Measurements from ENCODE around the gene EFHB.
A peak's percentile ranks its signal among the peaks of the same experiment; 100 is the strongest.
"Not testable (repeated sequence)": the region's sequence is repeated elsewhere in the genome, so short reads cannot be mapped to it uniquely, and the experiment has no call there.

The EFHB gene

DNA sequence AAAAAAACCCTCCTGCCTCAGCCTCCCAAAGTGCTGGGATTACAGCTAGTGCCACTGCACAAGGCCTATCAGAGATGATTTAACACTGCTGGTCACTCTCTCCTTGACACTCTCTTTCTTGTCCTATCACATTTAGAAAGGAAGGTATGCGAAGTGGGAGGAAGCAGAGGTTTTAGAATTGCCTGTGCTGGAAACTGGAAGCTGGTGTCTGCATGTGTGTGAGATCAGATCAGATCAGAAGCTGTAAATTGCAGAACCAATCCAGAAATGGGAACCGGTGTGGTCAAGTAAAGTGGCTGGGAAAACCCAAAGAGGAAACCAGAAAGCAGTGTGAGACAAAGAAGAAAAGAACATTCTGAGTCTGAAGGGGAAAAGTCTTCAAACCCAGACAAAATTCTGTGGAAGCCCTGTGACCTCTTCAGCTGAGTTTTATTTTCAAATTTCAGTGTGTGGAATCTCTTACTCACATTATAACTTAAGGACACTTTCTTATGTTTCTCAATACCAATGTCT is 2.8 kb downstream of the EFHB start:
- DNase-seq (ENCODE audit: low spot score), result no peak
- FAIRE-seq, result no peak

DNA sequence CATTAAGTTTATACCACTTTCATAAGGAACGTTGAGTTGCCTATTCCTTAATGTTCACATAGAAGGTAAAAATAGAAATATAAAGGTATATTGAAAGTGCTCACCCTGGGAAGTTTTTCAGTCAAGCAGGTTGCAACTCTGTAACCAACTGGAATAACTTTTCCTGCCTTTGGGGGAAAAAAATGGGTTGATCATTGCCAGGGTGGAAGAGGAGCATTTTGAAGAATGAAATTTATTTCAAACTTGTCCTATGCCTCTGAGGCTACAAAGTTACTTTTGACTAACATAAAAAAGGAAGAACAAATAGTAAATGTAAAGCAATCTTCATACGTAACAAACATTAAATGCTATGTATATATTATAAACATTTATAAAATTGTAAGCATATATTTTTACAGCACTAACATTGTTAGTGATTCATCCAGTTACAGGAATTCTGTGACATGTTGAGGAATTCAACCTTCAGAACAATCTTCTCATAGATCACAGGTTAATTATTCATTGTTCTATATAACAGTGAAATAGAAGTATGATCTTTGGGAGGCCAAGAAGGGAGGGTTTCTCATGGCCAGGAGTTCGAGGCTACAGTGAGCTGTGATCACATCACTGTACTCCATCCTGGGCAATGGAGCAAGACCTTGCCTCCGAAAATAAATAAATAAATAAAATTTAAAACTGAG is 13.5 kb downstream of the EFHB start:
- no peak for FAIRE-seq

DNA sequence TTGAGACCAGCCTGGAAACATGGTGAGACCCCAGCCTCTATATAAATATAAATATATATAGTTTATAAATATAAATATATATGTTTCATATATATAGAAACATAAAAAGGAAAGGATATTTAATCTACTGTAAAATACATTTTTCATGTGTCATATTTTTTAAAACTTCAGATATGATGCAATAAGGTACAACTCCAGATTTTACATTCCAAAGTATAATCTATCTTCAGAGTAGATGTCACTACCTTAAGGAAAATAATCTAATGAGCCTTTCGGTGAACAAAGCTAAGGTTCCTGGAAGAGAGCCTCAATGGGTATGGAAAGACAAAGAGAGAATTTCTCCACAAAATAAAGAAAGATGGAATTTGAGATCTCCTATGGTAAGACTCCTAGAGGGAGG is 16.9 kb downstream of the EFHB start:
- no peak for DNase-seq (ENCODE audit: low spot score)

More for the DNA sequence above, 13.5 kb downstream of the EFHB start:
- DNase-seq (ENCODE audit: low spot score), result no peak

DNA sequence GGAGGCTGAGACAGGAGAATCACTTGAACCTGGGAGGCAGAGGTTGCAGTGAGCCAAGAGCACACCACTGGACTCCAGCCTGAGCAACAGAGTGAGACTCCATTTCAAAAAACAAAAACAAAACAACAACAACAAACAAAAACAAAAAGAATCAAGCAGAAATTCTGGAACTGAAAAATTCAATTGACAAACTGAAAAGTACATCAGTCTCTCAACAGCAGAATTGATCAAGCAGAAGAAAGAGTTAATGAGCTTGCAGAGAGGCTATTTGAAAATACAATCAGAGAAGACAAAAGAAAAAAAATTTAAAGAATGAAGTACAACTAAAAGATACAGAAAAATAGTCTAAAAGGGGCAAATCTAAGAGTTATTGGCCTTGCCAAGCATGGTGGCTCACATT is 22.6 kb downstream of the EFHB start:
- DNase-seq (ENCODE audit: low spot score) (no peak), FAIRE-seq (no peak)

More for the DNA sequence above, 16.9 kb downstream of the EFHB start:
- FAIRE-seq, result no peak

DNA sequence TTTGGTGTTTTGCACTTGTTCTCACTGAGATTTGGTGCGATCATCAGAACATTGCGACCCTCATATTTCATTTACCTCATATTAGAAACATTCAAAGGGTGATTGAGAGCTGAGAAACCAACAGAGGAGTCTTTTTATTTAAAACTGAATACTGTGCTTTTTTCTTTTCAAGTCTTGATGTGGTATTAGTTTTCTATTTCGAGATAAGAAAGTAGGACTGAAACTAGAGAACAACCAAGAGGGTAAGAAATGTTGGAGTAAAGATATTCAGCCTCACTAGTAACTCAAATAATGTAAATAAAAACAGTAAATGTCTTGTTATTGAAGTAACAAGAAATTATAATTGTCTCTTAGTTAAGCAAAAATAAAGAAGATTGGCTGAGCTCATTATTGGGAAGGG is 26.5 kb downstream of the EFHB start:
- no peak for FAIRE-seq

DNA sequence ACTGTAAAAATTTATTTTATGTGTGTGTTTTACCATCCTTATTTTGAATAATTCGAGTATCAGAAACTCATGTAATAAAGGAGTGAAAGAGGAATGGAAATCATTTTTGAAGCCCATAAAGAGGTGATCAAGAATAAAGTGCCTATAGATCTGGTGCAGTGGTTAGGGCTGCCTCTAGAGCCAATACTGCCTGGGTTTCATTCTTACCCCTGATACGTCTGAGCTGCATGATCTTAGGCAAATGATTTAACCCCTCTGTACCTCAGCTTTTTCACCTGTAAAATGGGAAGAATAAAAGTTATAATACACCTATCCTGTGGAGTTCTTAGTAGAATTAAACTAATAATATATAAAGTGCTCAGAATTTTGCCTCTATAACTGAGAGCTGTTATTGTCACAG is 30.4 kb downstream of the EFHB start:
- no peak for FAIRE-seq
- DNase-seq (ENCODE audit: low spot score), result no peak

More for the DNA sequence above, 26.5 kb downstream of the EFHB start:
- no peak for DNase-seq (ENCODE audit: low spot score)

DNA sequence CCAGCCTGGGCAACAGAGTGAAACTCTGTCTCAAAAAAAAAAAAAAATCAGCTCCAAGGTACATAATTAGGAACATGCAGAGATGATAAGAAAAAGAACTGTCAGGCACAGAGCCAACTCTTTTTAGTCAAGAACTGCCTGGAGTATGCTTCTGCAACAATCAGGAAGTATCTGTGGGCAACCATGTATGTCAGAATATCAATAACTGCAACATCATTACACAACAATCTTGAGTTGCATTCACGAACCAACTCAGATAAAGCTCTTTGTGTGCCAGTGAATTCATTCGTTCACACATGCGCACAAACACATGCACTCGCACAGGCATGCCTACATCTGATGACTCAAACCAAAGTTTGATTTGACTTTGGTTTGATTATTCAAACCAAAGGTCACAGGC is 32.1 kb downstream of the EFHB start:
- FAIRE-seq (no peak), DNase-seq (ENCODE audit: low spot score) (no peak)

DNA sequence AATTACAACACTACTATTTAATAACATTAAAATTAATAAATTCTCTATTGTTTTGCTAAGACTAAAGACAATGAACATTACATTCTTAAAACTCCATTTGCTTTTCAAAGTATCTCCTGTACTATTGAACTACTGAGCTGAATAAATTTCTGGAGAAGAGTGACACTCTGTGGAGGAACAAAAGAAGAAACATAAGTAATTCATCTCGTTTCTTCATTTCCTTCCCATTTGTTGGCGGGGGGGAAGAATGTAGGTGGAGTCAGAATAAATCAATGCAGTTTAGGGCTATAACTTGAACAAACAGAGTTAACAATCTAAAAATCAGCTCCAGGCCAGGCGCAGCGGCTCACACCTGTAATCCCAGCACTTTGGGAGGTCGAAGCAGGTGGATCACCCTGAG is 32.7 kb downstream of the EFHB start:
- FAIRE-seq (no peak), DNase-seq (ENCODE audit: low spot score) (no peak)

DNA sequence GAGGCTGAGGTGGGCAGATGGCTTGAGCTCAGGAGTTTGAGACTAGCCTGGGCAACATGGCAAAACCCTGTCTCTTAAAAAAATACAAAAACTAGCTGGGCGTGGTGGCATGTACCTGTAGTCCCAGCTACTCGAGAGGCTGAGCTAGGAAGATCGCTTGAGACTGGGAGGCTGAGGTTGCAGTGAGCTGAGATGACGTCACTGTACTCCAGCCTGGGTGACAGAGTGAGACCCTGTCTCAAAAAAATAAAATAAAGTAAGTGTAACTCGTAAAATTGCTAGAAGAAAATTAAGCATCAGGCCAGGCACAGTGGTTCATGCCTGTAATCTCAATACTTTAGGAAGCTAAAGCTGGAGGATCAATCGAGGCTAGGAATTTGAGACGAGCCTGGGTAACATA is 34.2 kb downstream of the EFHB start:
- DNase-seq (ENCODE audit: low spot score); FAIRE-seq: not testable (repeated sequence)

DNA sequence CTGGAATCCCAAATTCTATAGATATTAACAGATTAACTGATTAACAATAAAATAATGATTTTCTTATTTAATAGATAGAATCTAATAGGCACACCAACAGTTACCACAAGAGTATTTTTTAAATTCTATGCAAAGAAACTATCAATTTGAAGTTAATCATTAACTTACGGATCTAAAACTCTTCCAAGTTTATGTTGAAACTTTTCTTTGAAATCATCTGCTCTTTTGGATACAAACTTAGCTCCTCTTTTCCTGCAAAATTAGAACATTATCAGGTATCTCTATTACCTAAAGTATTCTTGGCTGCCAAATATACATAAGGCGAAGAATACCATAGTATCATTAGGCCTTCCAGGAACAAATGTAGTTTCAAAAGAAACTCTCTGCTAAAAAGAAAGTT is 34.8 kb downstream of the EFHB start:
- DNase-seq (ENCODE audit: low spot score) (no peak), FAIRE-seq (no peak)

DNA sequence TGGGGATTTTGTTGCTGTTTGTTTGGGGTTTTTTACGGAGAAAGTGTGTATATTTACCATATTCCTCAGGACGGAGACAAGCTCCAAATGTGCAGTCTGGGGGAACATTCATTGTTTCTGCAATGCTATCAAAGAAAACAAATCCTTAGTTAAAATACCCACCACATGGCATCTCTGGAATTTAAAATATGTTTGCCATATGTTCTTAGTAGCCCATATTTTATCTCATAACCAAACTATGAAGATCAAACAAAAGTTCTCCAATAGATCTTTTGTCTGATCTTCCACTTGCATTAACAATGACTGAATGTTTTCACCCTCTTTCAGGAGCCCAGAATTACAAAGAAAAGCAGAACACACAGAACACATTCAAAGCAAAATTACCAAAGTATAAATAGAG is 35.3 kb downstream of the EFHB start:
- no peak for FAIRE-seq
- DNase-seq (ENCODE audit: low spot score), result no peak

DNA sequence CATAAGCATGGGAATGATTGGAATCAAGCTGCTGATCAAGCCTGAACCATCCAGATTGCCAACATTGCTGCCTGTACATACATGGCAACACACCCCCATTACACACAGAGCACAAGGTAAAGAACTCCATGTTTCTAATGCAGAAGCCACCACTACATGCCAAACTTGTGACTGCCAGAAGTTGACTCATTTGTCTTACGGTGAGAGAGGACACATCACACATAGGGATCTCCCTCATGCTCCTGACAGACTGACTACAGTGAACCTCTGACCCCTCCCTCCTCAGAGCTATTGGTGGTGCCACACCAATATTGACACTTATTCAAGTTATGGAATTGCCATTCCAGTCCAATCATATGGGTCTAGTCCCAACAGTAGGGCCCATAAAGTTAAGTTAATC is 42.3 kb downstream of the EFHB start:
- FAIRE-seq, result no peak
- no peak for DNase-seq (ENCODE audit: low spot score)

DNA sequence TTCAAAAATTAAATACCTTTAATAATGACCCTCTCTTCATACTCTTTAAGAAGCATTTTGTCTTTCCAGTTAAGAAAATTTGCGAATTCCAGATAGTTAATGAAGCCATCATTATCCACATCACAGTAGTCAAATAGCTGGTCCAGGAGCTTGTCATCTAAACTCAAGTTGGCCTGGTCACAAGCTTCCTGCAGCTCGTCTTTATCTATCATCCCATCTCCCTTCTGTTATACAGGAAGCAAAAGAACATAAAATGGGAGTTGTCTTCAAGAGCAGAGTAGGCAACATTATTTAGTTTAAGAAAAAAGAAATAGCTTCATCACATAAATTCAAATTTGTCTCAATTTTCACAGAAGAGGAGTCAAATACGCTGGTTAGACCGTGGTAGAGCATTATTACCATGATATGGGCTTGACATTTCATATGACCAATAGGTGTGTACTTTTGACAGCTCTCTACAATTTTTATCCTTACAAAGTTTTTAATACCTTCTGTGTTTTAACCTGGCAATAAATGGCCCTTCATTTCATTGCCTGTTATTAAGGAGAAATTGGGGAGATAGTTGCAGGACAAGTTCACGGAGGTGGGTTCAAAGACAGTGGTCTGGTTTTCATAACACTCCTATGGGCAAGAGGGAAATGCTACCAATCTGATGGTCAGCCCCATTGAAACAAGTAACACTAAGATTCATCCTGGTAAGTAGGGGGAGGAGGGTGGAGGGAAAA is 45.4 kb downstream of the EFHB start:
- DNase-seq (ENCODE audit: low spot score) (no peak), FAIRE-seq (no peak)

DNA sequence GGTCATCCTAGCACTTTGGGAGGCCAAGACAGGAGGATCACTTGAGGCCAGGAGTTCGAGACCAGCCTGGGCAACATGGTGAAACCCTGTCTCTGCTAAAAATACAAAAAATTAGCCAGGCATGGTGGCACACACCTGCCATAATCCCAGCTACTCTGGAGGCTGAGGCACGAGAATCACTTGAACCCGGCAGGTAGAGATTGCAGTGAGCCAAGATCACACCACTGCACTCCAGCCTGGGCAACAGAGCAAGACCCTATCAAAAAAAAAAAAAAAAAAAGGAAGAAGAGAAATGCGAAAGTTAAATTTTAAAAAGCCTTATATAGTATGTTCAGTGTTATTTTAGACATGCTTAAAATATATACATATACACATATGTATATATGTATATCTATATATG is 46.9 kb downstream of the EFHB start:
- not testable (repeated sequence) for FAIRE-seq; DNase-seq (ENCODE audit: low spot score)

DNA sequence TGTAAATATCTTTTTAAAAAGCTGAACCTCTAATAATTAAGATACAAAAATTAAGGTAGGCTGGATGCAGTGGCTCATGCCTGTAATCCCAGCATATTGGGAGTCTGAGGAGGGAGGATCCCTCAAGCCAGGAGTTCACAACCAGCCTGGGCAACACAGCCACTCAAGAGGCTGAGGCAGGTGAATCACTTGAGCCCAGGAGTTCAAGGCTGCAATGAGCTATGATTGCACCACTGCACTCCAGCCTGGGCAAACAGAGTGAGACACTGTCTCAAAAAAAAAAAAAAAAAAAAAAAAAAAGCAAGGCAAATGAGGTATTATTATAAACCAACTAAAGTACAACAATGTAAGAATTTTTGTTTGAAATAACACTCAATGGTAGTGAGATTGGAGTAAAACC is 47.6 kb downstream of the EFHB start:
- FAIRE-seq (no peak), DNase-seq (ENCODE audit: low spot score) (no peak)

DNA sequence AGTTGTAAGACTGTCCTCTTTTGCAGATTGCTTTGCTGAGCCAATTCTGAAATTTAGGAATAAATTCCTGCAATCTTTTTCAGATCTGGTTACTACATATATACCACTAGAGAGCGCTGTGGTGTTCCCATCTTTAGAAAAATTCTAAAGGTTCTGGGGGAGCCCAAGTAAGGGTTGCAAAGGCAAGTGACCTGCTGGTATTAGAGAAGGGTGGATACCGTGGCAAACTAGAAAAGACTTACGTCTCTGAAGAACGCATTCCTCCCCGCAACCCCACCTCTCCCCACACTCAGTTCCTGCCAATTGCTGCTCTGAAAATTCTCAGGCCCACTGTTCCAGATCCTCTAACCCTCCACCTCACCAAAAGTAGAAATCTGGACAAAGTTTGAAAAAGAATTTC is 48.5 kb downstream of the EFHB start:
- FAIRE-seq, result no peak

DNA sequence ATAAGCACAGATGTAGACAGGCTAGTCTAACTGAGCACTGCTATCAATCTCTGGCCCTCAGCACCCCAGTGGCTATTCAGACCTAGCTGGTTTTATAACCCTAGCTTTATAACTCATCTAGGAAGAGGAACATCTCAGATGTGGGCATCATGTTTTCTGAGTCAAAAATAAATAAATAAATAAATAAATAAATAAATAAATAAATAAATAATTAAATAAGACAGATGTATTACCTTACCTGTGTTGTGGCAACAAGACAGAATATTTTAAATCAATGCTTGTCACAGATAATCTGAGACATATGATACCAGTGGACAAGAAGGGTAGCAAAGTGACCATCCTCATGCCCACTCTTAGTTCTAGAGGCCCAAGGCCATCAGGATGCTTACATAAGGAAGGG is 52.2 kb downstream of the EFHB start:
- DNase-seq (ENCODE audit: low spot score) (no peak), FAIRE-seq (no peak)

More for the DNA sequence above, 48.5 kb downstream of the EFHB start:
- DNase-seq (ENCODE audit: low spot score), result no peak

DNA sequence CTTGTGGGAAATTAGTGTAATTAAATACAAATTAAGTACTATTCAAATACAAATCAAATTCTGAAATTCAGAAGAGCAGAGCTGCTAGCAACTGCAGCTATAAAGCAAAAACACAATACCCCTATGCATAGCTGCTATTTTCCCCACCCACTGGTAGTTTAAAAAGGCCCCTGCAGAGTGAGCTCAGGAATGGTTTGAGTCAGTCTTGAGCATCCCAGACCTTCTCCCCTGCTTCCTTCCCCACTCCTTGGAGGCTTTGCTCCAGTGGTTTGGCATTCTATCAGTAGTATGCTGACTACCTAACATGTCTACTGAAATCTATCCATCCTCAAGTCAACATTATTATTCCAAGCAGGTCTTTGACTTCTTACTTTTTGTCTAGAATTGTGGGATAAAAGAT is 53.0 kb downstream of the EFHB start:
- FAIRE-seq, result no peak
- no peak for DNase-seq (ENCODE audit: low spot score)

DNA sequence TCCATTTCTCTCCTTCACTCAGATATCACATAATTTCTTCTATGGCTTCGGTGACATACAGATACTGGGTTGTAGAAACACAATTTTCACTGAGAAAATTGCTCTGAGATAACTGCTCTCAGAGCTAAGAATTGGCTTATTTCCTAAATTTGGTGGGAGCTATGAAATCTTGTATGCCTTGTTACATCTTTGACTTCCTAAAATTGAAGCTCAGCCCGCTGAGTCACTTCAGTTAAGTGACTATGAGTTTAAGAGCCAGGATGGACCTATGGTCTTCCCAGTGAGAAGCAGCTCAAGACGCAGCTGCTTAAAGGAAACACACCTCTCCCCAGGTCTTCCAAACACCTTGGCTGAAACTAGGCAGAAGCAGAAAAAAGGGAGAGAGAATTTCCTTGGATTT is 56.4 kb downstream of the EFHB start:
- FAIRE-seq (no peak), DNase-seq (ENCODE audit: low spot score) (no peak)

DNA sequence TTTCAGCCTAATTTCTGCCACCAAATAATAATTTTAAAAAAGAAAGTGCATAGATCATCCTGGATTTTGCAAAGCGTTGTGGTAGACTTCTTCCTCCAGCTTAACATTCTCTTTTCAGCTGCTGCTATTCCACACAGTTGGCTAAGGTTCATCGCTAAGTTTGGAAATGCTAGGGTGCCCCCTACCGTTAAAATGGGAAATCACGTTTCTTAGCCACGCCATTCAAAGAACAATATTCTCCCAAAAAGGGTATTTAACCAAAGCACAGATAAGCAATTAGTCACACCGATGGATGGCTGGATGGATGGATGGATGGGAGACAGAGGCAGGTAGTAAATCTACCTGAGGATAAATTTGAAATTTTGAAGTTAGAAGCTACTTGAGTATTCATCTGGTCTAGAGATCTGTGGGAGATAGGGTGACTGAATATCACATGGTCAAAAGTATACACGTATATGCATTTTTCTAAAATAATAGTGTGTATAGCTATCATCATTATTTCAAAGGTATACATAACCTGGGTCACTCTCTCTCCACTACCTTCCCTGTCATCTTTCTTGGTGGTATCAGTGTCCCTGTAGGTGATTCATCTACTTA is 67.2 kb downstream of the EFHB start:
- DNase-seq (ENCODE audit: low spot score) (peak; percentile 40), FAIRE-seq (no peak)

DNA sequence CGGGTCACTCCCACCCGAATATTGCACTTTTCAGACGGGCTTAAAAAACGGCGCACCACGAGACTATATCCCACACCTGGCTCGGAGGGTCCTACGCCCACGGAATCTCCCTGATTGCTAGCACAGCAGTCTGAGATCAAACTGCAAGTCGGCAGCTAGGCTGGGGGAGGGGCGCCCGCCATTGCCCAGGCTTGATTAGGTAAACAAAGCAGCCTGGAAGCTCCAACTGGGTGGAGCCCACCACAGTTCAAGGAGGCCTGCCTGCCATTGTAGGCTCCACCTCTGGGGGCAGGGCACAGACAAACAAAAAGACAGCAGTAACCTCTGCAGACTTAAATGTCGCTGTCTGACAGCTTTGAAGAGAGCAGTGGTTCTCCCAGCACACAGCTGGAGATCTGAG is 78.7 kb downstream of the EFHB start:
- DNase-seq (ENCODE audit: low spot score); FAIRE-seq: not testable (repeated sequence)

DNA sequence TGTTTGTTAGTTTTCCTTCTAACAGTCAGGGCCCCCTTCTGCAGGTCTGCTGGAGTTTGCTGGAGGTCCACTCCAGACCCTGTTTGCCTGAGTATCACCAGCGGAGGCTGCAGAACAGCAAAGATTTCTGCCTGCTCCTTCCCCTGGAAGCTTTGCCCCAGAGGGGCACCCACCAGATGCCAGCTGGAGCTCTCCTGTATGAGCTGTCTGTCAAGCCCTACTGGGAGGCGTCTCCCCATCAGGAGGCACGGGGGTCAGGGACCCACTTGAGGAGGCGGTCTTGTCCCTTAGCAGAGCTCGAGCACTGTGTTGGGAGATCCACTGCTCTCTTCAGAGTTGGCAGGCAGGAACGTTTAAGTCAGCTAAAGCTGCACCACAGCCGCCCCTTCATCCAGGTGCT is 87.4 kb downstream of the EFHB start:
- DNase-seq (ENCODE audit: low spot score); FAIRE-seq: not testable (repeated sequence)
